Activated naive CD8-positive, alpha-beta T cell treated with anti-CD3 and anti-CD28 coated beads, Interleukin-2, amount 50 U/mL, for 24 hours (primary cell): ENCODE measurements around the gene IL21.
A peak's percentile ranks its signal among the peaks of the same experiment; 100 is the strongest.

Experiments
- ATAC-seq: fragments of 150-1000 bp; cut with Tn5 transposase; one replicate; pipeline ENCODE4 v1.10.0; 2021
- DNase-seq: peaks from one replicate; pipeline ENCODE4 v3.0.0; 2021
- H3K27ac Mint-ChIP-seq: one replicate; pipeline ENCODE4 v1.8.0; 2021; ENCODE audit warnings: mild to moderate bottlenecking, mixed read lengths
- H3K27me3 Mint-ChIP-seq: one replicate; pipeline ENCODE4 v1.8.0; 2021; ENCODE audit warnings: mixed read lengths
- H3K36me3 Mint-ChIP-seq: one replicate; pipeline ENCODE4 v1.8.0; 2021; ENCODE audit warnings: low read depth, mixed read lengths
- H3K4me1 Mint-ChIP-seq: one replicate; pipeline ENCODE4 v1.8.0; 2021; ENCODE audit warnings: mixed read lengths
- H3K4me3 Mint-ChIP-seq: one replicate; pipeline ENCODE4 v1.8.0; 2021; ENCODE audit warnings: mild to moderate bottlenecking, moderate library complexity, mixed read lengths
- H3K9me3 Mint-ChIP-seq: one replicate; pipeline ENCODE4 v1.8.0; 2021; ENCODE audit warnings: mixed read lengths

IL21 gene

DNA sequence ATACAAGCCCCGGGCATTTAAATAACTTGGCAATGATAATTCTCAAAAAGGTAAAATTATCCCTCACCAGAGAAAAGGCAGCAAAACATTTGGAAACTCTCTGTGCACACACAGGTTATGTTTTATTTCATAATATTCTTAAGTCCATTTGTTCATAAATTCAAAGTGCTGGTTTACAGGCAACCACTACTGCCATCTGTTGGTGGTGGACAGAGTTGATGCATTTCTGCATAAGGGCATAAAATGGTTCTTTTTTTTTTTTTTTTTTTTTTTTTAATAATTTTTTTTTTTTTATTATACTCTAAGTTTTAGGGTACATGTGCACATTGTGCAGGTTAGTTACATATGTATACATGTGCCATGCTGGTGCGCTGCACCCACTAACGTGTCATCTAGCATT is 31.5 kb upstream of the IL21 start:
- DNase-seq (peak; percentile 41), ATAC-seq (no peak)
- Mint-ChIP-seq H3K36me3 (peaks cover 5% of the 10 kb centered on the region), H3K4me3 (no peak overlapping the region), H3K27ac (no peak overlapping the region), H3K27me3 (no peaks in the 10 kb centered on the region), H3K4me1 (peaks cover 9% of the 10 kb centered on the region), H3K9me3 (peaks cover 7% of the 10 kb centered on the region)

DNA sequence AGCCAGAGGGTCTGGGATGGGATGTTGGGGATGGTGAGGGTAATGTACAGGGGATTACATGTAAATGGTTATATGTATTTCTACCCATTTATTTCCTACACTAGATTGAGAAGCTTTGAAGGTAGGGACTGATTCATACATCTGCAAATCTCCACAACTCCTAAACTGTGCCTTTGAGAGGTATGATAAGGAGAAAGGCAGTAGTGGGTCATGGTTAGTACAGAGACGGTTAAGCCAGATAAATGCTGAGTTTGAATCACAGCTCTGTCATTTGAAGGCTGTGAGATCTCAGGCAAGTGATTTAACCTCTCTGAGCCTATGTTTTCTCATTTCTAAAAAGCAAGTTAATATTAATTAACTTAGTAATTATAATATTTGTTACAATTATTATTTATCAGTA is 29.3 kb upstream of the IL21 start:
- Mint-ChIP-seq H3K4me3 (no peak overlapping the region), H3K27me3 (no peaks in the 10 kb centered on the region), H3K4me1 (peaks cover 2% of the 10 kb centered on the region), H3K9me3 (no peaks in the 10 kb centered on the region), H3K36me3 (no peaks in the 10 kb centered on the region), H3K27ac (no peak overlapping the region)
- ATAC-seq (no peak), DNase-seq (no peak)

DNA sequence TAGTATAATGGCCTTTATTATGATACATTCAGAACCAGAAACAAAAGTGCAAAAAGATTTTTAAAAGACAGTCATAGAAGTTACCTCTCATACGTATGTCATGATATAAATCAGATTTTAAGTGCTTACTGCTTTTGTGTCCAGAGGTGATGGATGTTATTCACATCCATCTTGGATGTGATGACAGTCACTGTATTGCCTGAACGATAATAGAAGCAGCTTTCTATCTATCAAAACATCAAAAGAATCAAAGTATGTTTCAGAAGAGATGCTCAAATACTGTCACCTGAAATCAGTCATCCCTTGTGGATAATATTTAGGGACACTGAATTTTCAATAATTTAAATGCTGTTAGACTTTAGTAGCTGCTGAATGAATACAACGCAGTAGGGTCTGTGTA is 26.8 kb upstream of the IL21 start:
- Mint-ChIP-seq H3K9me3 (no peaks in the 10 kb centered on the region), H3K4me3 (no peak overlapping the region), H3K4me1 (peaks cover 2% of the 10 kb centered on the region), H3K27ac (no peak overlapping the region), H3K36me3 (no peaks in the 10 kb centered on the region), H3K27me3 (no peaks in the 10 kb centered on the region)
- DNase-seq (no peak), ATAC-seq (no peak)

DNA sequence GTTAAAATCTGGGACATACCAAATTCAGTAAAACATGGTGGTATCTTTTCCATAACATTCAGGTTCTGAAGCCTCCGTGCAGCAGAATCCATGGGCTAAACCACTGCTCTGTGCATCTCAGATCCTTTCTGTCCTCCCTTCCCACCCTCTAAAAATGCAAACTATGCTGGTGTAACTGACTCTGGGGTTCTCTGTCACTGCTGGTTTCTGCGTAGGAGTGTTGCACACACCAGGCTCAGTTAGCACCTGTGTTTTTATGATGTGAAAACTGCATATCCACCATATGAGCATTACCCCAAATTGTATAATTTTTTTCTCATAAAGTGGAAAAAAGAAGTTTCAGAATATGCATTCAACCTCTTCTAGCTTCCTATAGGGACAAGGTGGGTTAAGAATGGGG is 22.4 kb upstream of the IL21 start:
- Mint-ChIP-seq H3K27ac (no peak overlapping the region), H3K4me3 (no peak overlapping the region), H3K27me3 (no peaks in the 10 kb centered on the region), H3K36me3 (no peaks in the 10 kb centered on the region), H3K4me1 (no peaks in the 10 kb centered on the region), H3K9me3 (no peaks in the 10 kb centered on the region)
- ATAC-seq (no peak), DNase-seq (no peak)

DNA sequence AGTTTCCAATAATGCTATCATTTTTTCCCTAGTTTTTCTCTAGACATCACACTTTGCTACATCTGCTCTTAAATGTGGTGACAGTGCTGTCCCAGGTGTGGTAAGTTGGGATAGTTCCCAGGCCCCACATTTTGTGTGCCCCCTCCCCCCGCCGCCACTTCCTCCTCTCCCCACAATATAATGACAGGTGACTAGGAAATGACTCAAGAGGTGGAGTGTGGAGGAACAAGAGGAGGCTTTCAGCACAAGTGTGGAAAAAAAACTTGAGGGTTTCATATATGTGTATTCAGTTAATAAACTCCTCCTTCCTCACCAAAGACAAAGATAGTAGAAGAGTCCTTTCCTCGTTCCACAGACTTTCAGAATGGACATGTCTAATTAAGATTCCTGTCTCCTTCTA is 18.3 kb upstream of the IL21 start:
- DNase-seq = no peak
- Mint-ChIP-seq H3K9me3 (no peaks in the 10 kb centered on the region), H3K4me1 (peaks cover 3% of the 10 kb centered on the region), H3K27me3 (no peaks in the 10 kb centered on the region), H3K27ac (no peak overlapping the region), H3K4me3 (no peak overlapping the region), H3K36me3 (no peaks in the 10 kb centered on the region)
- peak; percentile 54 for ATAC-seq

DNA sequence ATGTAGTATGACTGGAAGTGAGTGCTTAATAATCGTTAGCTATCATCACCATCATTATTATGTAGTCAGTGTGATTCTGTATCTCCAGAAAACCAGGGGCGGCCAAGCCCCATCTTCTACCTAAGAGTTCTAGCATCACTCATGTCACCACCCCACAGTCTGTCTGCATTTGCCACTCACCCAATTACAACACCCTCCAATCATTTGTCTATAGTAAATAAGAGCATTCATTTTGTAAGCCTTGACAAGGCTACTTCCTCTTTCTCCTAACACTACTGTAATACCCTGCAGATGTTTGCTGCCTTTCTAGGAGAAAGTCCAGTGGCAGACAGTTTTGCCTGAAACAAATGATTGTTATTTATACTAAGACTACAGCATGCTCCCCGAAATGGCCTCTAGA is 15.8 kb upstream of the IL21 start:
- no peaks in the 10 kb centered on the region for H3K36me3 Mint-ChIP-seq
- peaks cover 4% of the 10 kb centered on the region for H3K9me3 Mint-ChIP-seq
- ATAC-seq (no peak), DNase-seq (no peak)
- H3K4me1 Mint-ChIP-seq = peaks cover 19% of the 10 kb centered on the region
- no peak overlapping the region for H3K4me3 Mint-ChIP-seq
- no peak overlapping the region for H3K27ac Mint-ChIP-seq
- peaks cover 3% of the 10 kb centered on the region for H3K27me3 Mint-ChIP-seq

DNA sequence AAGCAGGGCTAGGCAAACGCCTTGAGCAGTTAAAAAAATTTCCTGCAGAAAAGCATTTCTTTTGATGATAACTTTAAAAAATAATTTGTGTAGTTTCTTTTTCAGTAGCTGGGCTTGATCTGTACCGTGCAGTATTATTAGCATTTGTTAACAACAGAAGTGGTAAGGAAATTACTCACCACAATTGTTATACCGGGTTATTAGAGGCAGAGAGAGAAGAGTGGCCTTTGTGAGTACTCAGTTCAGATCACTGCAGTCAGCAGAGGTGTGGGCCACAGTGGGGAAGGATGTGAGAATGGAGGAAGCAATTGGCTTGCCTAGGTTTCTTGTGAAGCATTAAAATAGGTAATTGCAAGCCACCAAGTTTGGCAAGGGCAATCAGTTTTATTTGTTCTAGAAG is 14.3 kb upstream of the IL21 start:
- Mint-ChIP-seq H3K27ac (no peak overlapping the region), H3K36me3 (no peaks in the 10 kb centered on the region), H3K4me3 (no peak overlapping the region), H3K4me1 (peaks cover 22% of the 10 kb centered on the region), H3K9me3 (peaks cover 4% of the 10 kb centered on the region), H3K27me3 (peaks cover 8% of the 10 kb centered on the region)
- ATAC-seq (peak; percentile 31), DNase-seq (no peak)

DNA sequence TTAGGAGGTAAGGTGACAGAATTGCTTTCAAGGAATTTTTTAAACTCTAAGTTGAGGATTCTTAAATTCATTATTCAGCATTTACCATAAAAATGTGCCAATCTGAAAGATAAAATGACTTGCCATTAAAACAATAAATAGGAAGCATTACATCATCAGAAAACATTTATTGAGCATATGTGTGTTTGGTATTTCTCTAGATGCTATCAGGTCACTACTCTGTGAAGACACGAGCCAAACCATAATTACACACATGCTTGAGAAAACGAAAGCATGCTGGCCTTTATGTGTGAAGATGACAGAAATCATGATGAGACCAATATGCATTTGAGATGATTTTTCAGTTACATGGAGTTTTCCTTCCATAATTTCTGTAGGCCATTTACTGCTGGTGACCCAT is 12.3 kb upstream of the IL21 start:
- ATAC-seq (peak; percentile 11), DNase-seq (no peak)
- no peak overlapping the region for H3K4me3 Mint-ChIP-seq
- H3K9me3 Mint-ChIP-seq = peaks cover 4% of the 10 kb centered on the region
- peaks cover 16% of the 10 kb centered on the region for H3K27me3 Mint-ChIP-seq
- H3K36me3 Mint-ChIP-seq = no peaks in the 10 kb centered on the region
- no peak overlapping the region for H3K27ac Mint-ChIP-seq
- H3K4me1 Mint-ChIP-seq = peaks cover 22% of the 10 kb centered on the region

DNA sequence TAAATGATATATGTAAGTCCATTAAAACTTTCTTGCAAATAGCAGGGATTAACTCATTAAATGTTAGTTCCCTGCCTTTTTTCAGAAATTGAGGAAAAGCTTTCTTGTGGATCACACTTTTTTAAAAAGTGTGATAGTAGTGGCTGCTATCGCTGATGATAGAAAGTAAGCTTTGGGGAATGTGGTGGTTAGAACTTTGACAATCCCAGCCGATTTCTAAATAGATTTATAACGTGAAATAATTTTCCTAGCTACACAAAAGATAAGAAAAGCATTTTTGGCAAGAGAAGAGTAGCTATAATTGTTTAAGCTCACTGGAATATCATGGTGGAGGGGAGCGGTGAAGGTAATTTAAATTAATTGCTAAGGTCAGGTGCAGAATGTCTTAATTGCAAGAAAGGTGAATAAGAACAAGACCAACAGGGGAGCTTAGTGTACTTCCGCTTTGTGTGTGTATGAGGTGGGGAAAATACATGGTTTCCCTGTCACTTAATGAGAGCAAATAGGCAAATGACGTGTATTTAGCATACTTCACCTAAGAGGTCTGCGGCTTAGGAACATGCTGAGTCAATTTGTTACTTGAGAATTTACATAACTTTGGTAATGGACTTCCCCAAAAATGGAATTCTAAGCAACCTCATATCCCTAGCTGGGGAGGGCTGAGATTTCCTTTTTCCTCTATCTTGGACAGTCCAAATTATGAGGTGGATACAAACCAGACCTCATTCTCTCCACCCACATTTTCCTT is 11.7 kb upstream of the IL21 start:
- Mint-ChIP-seq H3K4me3 (no peak overlapping the region), H3K4me1 (peaks cover 22% of the 10 kb centered on the region), H3K27me3 (peaks cover 19% of the 10 kb centered on the region), H3K9me3 (peaks cover 4% of the 10 kb centered on the region), H3K36me3 (no peaks in the 10 kb centered on the region), H3K27ac (no peak overlapping the region)
- DNase-seq = no peak
- peak; percentile 81 for ATAC-seq

DNA sequence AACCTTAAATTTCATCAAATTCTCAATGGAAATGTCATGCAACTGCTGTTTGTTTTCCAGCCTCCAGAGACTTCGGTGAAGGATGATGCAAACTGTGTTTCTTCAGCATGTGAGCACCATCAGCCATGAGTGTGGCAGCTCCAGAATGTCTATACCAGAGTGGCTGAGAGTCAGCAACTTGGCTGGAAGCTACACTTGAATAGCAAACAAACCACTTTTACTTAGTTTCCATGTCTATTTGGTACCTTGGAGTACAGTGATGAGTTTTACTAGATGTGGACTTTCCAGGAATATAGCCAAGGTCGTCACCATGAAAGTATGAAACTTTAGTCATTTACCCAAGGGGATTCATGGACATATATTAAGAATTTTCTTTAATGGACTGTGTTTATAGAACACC is 4.3 kb upstream of the IL21 start:
- no peaks in the 10 kb centered on the region for H3K36me3 Mint-ChIP-seq
- no peaks in the 10 kb centered on the region for H3K4me1 Mint-ChIP-seq
- H3K4me3 Mint-ChIP-seq = no peak overlapping the region
- no peak for DNase-seq
- H3K27me3 Mint-ChIP-seq = peaks cover 20% of the 10 kb centered on the region
- no peaks in the 10 kb centered on the region for H3K9me3 Mint-ChIP-seq
- H3K27ac Mint-ChIP-seq = no peak overlapping the region
- ATAC-seq = no peak

DNA sequence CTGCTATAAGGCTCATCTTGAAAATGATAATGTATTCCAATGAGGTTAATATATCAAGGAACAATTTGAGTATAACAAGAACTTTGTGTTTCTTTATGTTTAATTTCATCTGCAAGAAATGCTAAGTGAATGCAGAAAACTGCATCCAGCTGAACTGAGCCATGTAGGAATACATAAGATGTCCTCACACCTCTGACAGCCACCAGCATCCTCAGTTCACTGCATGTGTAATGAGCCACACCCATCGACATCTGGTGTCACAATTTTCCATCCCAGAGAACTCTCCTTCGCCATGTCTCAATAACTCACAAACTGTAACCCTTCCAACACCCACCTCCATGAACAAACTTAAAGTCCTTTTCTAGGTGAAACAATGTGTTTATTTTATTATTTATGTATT is 3.3 kb upstream of the IL21 start:
- peaks cover 17% of the 10 kb centered on the region for H3K27me3 Mint-ChIP-seq
- no peak for ATAC-seq
- peaks cover 6% of the 10 kb centered on the region for H3K4me1 Mint-ChIP-seq
- H3K9me3 Mint-ChIP-seq = no peaks in the 10 kb centered on the region
- H3K36me3 Mint-ChIP-seq = no peaks in the 10 kb centered on the region
- no peak overlapping the region for H3K27ac Mint-ChIP-seq
- DNase-seq = no peak
- H3K4me3 Mint-ChIP-seq = no peak overlapping the region

DNA sequence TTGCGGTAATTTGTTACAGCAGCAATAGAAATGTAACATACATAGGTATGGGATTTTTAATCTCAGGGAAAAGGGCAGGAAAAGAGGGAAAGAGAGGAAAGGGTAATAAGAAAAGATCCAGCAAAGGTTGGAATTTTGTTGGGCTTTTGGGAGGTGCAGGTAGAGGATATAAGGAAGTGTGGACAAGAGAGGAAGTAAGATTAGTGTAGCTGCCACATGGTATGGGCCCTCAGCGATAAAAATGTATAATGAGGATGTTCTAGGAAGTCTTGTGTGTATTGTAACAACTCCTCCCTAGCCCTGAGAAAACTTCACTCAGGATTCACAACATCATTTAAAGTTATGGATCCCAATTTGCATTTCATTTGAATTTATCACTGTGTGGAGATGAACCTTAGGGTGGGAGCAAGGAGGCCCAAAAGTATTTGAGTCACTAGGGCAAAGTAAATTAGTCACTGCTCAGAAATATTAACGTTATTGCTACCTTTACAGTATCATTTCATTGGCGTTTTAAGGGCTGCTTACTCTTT is 2.8 kb upstream of the IL21 start:
- DNase-seq (no peak), ATAC-seq (no peak)
- H3K9me3 Mint-ChIP-seq = no peaks in the 10 kb centered on the region
- no peak overlapping the region for H3K4me3 Mint-ChIP-seq
- no peaks in the 10 kb centered on the region for H3K36me3 Mint-ChIP-seq
- no peak overlapping the region for H3K27ac Mint-ChIP-seq
- peaks cover 13% of the 10 kb centered on the region for H3K27me3 Mint-ChIP-seq
- peaks cover 8% of the 10 kb centered on the region for H3K4me1 Mint-ChIP-seq

DNA sequence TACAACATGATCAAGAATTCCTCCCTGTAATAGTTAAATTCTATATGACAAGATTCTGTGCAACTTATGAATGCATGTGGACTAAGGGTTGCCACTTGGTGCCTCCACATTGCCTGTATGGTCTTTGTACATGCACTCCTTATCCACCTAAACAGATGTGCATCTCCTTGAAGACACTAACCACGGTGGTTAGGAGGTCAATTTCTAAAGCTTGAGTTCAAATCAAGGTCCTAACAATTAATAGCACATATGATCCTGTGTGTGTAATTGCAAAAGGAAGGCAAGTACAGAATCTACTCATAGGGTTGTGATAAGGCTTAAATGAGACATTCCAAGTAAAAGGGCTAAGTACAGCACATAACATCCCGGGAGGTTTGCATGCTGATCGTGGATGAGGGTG is 1.5 kb upstream of the IL21 start:
- H3K4me3 Mint-ChIP-seq = no peak overlapping the region
- H3K9me3 Mint-ChIP-seq = no peaks in the 10 kb centered on the region
- ATAC-seq (no peak), DNase-seq (no peak)
- H3K4me1 Mint-ChIP-seq = peaks cover 13% of the 10 kb centered on the region
- H3K36me3 Mint-ChIP-seq = no peaks in the 10 kb centered on the region
- peaks cover 8% of the 10 kb centered on the region for H3K27me3 Mint-ChIP-seq
- no peak overlapping the region for H3K27ac Mint-ChIP-seq

DNA sequence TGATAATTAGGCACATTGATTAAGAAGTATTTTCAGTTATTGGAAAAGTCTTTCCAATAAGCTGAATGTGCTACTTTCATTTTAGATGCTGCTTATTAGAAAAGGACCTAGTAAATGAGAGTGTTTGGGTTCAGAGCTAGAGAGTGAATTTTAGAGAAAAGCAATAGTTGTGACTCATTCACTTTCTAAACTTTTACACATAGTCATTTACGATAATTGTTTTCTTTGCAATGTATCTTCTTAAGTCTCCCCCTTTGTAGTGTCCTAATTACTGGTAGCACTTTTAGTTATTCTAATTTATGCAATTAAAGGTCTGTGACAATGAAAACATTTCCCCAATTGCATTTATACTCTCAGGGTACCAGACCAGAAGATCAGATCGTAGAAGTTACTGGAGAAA is 1.3 kb downstream of the IL21 start:
- no peaks in the 10 kb centered on the region for H3K9me3 Mint-ChIP-seq
- H3K4me1 Mint-ChIP-seq = peaks cover 23% of the 10 kb centered on the region
- DNase-seq = no peak

DNA sequence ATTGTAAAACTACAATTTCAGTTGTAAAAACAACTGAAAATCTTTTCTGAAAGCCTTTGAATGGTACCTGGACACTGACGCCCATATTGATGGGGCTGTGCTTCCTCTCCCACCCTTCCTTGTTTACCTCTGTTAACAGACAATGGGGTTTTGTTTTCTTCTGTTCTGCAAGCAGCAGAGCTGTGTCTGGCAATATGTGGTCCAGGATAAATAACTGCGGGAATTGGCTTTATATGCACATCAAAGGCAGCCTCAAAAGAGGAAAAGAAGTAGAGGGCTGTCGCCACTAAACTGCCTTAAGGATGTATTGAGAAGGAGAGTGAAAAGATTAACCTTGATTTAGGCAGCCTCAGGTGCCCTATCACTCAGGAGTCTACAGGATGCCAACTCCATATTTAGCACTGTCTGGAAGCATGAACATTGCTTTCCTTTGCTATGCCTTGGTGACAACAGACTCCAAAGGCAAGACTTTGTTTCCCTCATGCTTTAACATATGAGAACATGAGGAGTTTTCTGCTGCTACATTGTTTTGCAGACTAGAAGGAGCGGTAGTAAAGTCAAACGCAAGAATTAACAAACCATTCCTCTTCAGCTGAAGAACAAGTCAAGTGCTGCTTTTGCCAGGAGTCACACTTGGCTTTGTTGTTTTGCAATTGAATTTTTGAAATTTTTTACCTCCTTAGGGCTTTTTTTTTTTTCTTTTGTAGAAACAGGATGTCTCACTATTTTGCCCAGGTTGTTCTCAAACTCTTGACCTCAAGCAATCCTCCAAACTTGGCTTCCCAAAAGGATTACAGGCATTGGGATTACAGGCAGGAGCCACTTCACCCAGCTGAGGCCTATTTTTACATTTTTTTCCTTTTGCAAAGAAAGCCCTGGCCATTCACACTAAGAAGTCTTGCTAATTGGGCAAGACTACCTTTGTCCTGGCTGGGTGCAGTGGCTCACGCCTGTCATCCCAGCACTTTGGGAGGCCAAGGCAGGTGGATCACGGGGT is 3.0 kb downstream of the IL21 start:
- H3K27me3 Mint-ChIP-seq = peaks cover 8% of the 10 kb centered on the region
- H3K27ac Mint-ChIP-seq = peak overlapping the region; percentile 4
- ATAC-seq (no peak), DNase-seq (no peak)
- no peaks in the 10 kb centered on the region for H3K36me3 Mint-ChIP-seq
- H3K9me3 Mint-ChIP-seq = no peaks in the 10 kb centered on the region
- peaks cover 23% of the 10 kb centered on the region for H3K4me1 Mint-ChIP-seq
- no peak overlapping the region for H3K4me3 Mint-ChIP-seq

More for the DNA sequence above, 1.3 kb downstream of the IL21 start:
- peaks cover 8% of the 10 kb centered on the region for H3K27me3 Mint-ChIP-seq
- H3K4me3 Mint-ChIP-seq = peak overlapping the region; percentile 59
- no peaks in the 10 kb centered on the region for H3K36me3 Mint-ChIP-seq
- no peak overlapping the region for H3K27ac Mint-ChIP-seq
- no peak for ATAC-seq
